SK-N-SH treated with all-trans-retinoic acid at 6 μM for 48 hours (cell line): ENCODE data around the gene TTYH3.
"Not testable (repeated sequence)": the region's sequence is repeated elsewhere in the genome, so short reads cannot be mapped to it uniquely, and the experiment has no call there.

Experiments used
- ATAC-seq: fragments of 200-7000 bp; cut with Tn5 transposase; 3 replicates; pipeline ENCODE4 v1.9.1; 2020; ENCODE audit warnings: mild to moderate bottlenecking, moderate library complexity
- ARNTL ChIP-seq: fragments of 450-650 bp; formaldehyde crosslinking; IDR thresholded peaks from 2 replicates; pipeline ENCODE4 v1.5.0; 2020; ENCODE audit warnings: low read depth, mild to moderate bottlenecking, moderate library complexity, borderline replicate concordance
- BACH2 ChIP-seq: fragments of 250-450 bp; sonication (Bioruptor Pico); IDR thresholded peaks from 2 replicates; pipeline ENCODE4 v1.9.0; 2021; ENCODE audit warnings: mild to moderate bottlenecking, borderline replicate concordance
- CREB5 ChIP-seq: fragments of 250-450 bp; sonication (Bioruptor Pico); IDR thresholded peaks from 2 replicates; pipeline ENCODE4 v1.5.1; 2020; ENCODE audit warnings: low read depth, mild to moderate bottlenecking, moderate library complexity
- CSDC2 ChIP-seq: fragments of 250-450 bp; sonication (Bioruptor Pico); IDR thresholded peaks from 2 replicates; pipeline ENCODE4 v1.5.0; 2020; ENCODE audit warnings: mild to moderate bottlenecking, moderate library complexity
- ESRRG ChIP-seq: fragments of 250-450 bp; sonication (Bioruptor Pico); IDR thresholded peaks from 2 replicates; pipeline ENCODE4 v1.6.1; 2021; ENCODE audit warnings: mild to moderate bottlenecking
- GLIS3 ChIP-seq: fragments of 250-450 bp; sonication (Bioruptor Pico); IDR thresholded peaks from 2 replicates; pipeline ENCODE4 v1.5.0; 2020; ENCODE audit warnings: mild to moderate bottlenecking, moderate library complexity
- ISL1 ChIP-seq: fragments of 250-450 bp; sonication (Bioruptor Pico); IDR thresholded peaks from 2 replicates; pipeline ENCODE4 v2.1.2; 2022; ENCODE audit warnings: mild to moderate bottlenecking, moderate library complexity
- OSR1 ChIP-seq: fragments of 250-450 bp; sonication (Bioruptor Pico); IDR thresholded peaks from 2 replicates; pipeline ENCODE4 v1.8.0; 2022; ENCODE audit warnings: moderate library complexity, mild to moderate bottlenecking, inconsistent platforms
- PATZ1 ChIP-seq: fragments of 250-450 bp; sonication (Bioruptor Pico); IDR thresholded peaks from 2 replicates; pipeline ENCODE4 v1.8.0; 2020; ENCODE audit warnings: mild to moderate bottlenecking, moderate library complexity, borderline replicate concordance
- POU6F1 ChIP-seq: fragments of 250-450 bp; sonication (Bioruptor Pico); IDR thresholded peaks from 2 replicates; pipeline ENCODE4 v1.8.0; 2021; ENCODE audit warnings: low read depth, mild to moderate bottlenecking, moderate library complexity, borderline replicate concordance
- PPARA ChIP-seq: fragments of 250-450 bp; sonication (Bioruptor Pico); IDR thresholded peaks from 2 replicates; pipeline ENCODE4 v1.5.0; 2020; ENCODE audit warnings: mild to moderate bottlenecking, borderline replicate concordance
- SNAI2 ChIP-seq: fragments of 250-450 bp; sonication (Bioruptor Pico); IDR thresholded peaks from 2 replicates; pipeline ENCODE4 v1.5.0; 2020; ENCODE audit warnings: mild to moderate bottlenecking, moderate library complexity
- TCF4 ChIP-seq: fragments of 250-450 bp; sonication (Bioruptor Pico); IDR thresholded peaks from 2 replicates; pipeline ENCODE4 v1.8.0; 2021; ENCODE audit warnings: mild to moderate bottlenecking, moderate library complexity, borderline replicate concordance
- TSHZ2 ChIP-seq: fragments of 250-450 bp; sonication (Bioruptor Pico); IDR thresholded peaks from 2 replicates; pipeline ENCODE4 v1.5.0; 2020; ENCODE audit warnings: mild to moderate bottlenecking, moderate library complexity
- ZC3H10 ChIP-seq: fragments of 250-450 bp; sonication (Bioruptor Pico); IDR thresholded peaks from 2 replicates; pipeline ENCODE4 v1.5.1; 2021; ENCODE audit warnings: mild to moderate bottlenecking, moderate library complexity
- ZFP3 ChIP-seq: fragments of 250-450 bp; sonication (Bioruptor Pico); IDR thresholded peaks from 2 replicates; pipeline ENCODE4 v1.5.0; 2020; ENCODE audit warnings: mild to moderate bottlenecking, moderate library complexity
- ZFP30 ChIP-seq: fragments of 450-650 bp; formaldehyde crosslinking; IDR thresholded peaks from 2 replicates; pipeline ENCODE4 v1.5.0; 2022; ENCODE audit warnings: mild to moderate bottlenecking, moderate library complexity
- ZNF565 ChIP-seq: fragments of 450-650 bp; formaldehyde crosslinking; conservative IDR thresholded peaks from 2 replicates; pipeline ENCODE4 v1.5.0; 2020; ENCODE audit warnings: low read depth, mild to moderate bottlenecking, moderate library complexity

The TTYH3 gene

GRCh38 chr7:2667843-2668242 is 36.1 kb downstream of the TTYH3 start (continued):
- no peak for TF ChIP-seq POU6F1 (CRISPR knock-in tag)
- no peak for TF ChIP-seq ZFP3 (CRISPR knock-in tag)

- ATAC-seq = peak; percentile 6
- TF ChIP-seq PPARA (no peak), GLIS3 (CRISPR knock-in tag) (no peak), ESRRG (CRISPR knock-in tag) (no peak), SNAI2 (CRISPR knock-in tag) (no peak), ZFP30 (CRISPR knock-in tag) (no peak), OSR1 (CRISPR knock-in tag) (no peak), ARNTL (CRISPR knock-in tag) (no peak), ZNF565 (no peak), TCF4 (CRISPR knock-in tag) (no peak), BACH2 (no peak), CREB5 (CRISPR knock-in tag) (no peak), ZC3H10 (CRISPR knock-in tag) (no peak), POU6F1 (CRISPR knock-in tag) (no peak), ZFP3 (CRISPR knock-in tag) (no peak), TSHZ2 (CRISPR knock-in tag) (no peak), ISL1 (CRISPR knock-in tag) (no peak), PATZ1 (CRISPR knock-in tag) (no peak)
These were observed 36.6 kb downstream of the TTYH3 start for GRCh38 chr7:2668401-2668800.

GRCh38 chr7:2670171-2670570 is 38.4 kb downstream of the TTYH3 start:
- no peak for TF ChIP-seq OSR1 (CRISPR knock-in tag)
- ATAC-seq = no peak

- ATAC-seq = peak; percentile 93
- TF ChIP-seq ISL1 (CRISPR knock-in tag) (no peak), ZC3H10 (CRISPR knock-in tag) (no peak), CSDC2 (no peak), POU6F1 (CRISPR knock-in tag) (no peak), PATZ1 (CRISPR knock-in tag) (no peak), ZFP30 (CRISPR knock-in tag) (no peak), BACH2 (no peak), TSHZ2 (CRISPR knock-in tag) (no peak)
These were observed 39.1 kb downstream of the TTYH3 start for GRCh38 chr7:2670720-2671391.

- not testable (repeated sequence) for ATAC-seq
These were observed 41.4 kb downstream of the TTYH3 start for GRCh38 chr7:2673214-2673613.
